Ureter (tissue), 1 donor: ENCODE data around the gene SHMT1. TPM values are rescaled to one million over a fixed set of nuclear protein-coding genes. Genes with fewer than 3 reads are reported as not detected.
"Not testable (repeated sequence)": the region's sequence is repeated elsewhere in the genome, so short reads cannot be mapped to it uniquely, and the experiment has no call there.

Source experiments
- DNase-seq: peaks from one replicate; pipeline ENCODE4 v3.0.0-alpha.2; 2020; ENCODE audit warnings: low spot score
- total RNA-seq: library from RNA; stranded (reverse); gene quantifications from one replicate; pipeline ENCODE4 v1.2.4, GENCODE V29; 2023
- donor health status: DM: yes; HTN: yes; CAD: no.

Gene SHMT1
- 31.2 TPM for total RNA-seq

GRCh38 chr17:18363101-18364049 is at the start of gene SHMT1:
Gene SHMT1, minus strand, starts transcription at chr17:18363550. Its CDS starts 7,569 bp downstream, at chr17:18355981.
- DNase-seq: peak; percentile 94

- DNase-seq: not testable (repeated sequence)
Observed at GRCh38 chr17:18412001-18412538, 48.7 kb upstream of the SHMT1 start.

- not testable (repeated sequence) for DNase-seq
Observed at GRCh38 chr17:18411377-18411864, 48.1 kb upstream of the SHMT1 start.

- DNase-seq: not testable (repeated sequence)
Observed at GRCh38 chr17:18410736-18411135, 47.4 kb upstream of the SHMT1 start.

GRCh38 chr17:18409321-18409720 is 46.0 kb upstream of the SHMT1 start:
- not testable (repeated sequence) for DNase-seq

- not testable (repeated sequence) for DNase-seq
Observed at GRCh38 chr17:18408906-18409305, 45.6 kb upstream of the SHMT1 start.

- not testable (repeated sequence) for DNase-seq
Observed at GRCh38 chr17:18403604-18404003, 40.3 kb upstream of the SHMT1 start.

- not testable (repeated sequence) for DNase-seq
Observed at GRCh38 chr17:18403166-18403565, 39.8 kb upstream of the SHMT1 start.

- not testable (repeated sequence) for DNase-seq
Observed at GRCh38 chr17:18401872-18402590, 38.7 kb upstream of the SHMT1 start.

- not testable (repeated sequence) for DNase-seq
Observed at GRCh38 chr17:18388728-18389127, 25.4 kb upstream of the SHMT1 start.

- not testable (repeated sequence) for DNase-seq
Observed at GRCh38 chr17:18388266-18388665, 24.9 kb upstream of the SHMT1 start.

- DNase-seq: not testable (repeated sequence)
Observed at GRCh38 chr17:18387583-18387982, 24.2 kb upstream of the SHMT1 start.

- not testable (repeated sequence) for DNase-seq
Observed at GRCh38 chr17:18384271-18384670, 20.9 kb upstream of the SHMT1 start.

- DNase-seq: not testable (repeated sequence)
Observed at GRCh38 chr17:18383079-18383481, 19.7 kb upstream of the SHMT1 start.

- no peak for DNase-seq
Observed at GRCh38 chr17:18382441-18383078, 19.2 kb upstream of the SHMT1 start.

GRCh38 chr17:18381953-18382245 is 18.5 kb upstream of the SHMT1 start:
- no peak for DNase-seq

- no peak for DNase-seq
Observed at GRCh38 chr17:18381158-18381952, 18.0 kb upstream of the SHMT1 start.

GRCh38 chr17:18380471-18381157 is 17.3 kb upstream of the SHMT1 start:
- no peak for DNase-seq

- no peak for DNase-seq
Observed at GRCh38 chr17:18379246-18380146, 16.1 kb upstream of the SHMT1 start.
